Heart left ventricle (tissue), 13 donors: ENCODE results near the gene COL27A1.

Experiments
- POLR2A ChIP-seq, 2 donors: fragments of 450-650 bp; IDR thresholded peaks; one replicate each; pipeline ENCODE4 v1.6.1; 2017; ENCODE audit warnings: antibody characterized with exemption in 2 of 2, mild to moderate bottlenecking in 2 of 2, moderate library complexity in 2 of 2
- TF ChIP-seq, protein P1 (sequence below), 12 donors: fragments of 200-600 bp; sonication (generic) in 4 of 12; IDR thresholded peaks; one replicate each; pipeline versions ENCODE4 v1.5.0 to v1.8.0; 2018 to 2022; ENCODE audit warnings: antibody characterized with exemption in 12 of 12, mild to moderate bottlenecking in 5 of 12
- donor health status: ischemic (EF 13 %, LVEDD 7.1; RV severe dilation, severe dysfunction).
- donor health status: DM: no; HTN: yes; CAD: no.
- donor health status: DM: no; HTN: no; CAD: no.
- donor health status: ischemic (EF 25% LVEDD 6.9; RV normal size, moderate dysfunction).
- donor health status: ischemic (EF 25% LVEDD 5.7; RV mildly dilated, moderate dysfunction).
- donor health status: ischemic (EF 35%, LVEDD 5.7; RV mildly dilated, moderate dysfunction).
- donor health status: nonischemic (EF 11% LVEDD 7.7; RV severe dilation, severe dysfunction).
- donor health status: DM: yes; HTN: yes; CAD: no.
- donor health status: PGD.
- donor health status: ischemic (EF 29% LVEDD 5.4; RV normal size, mild dysfunction).
- donor health status: nonischemic (EF 23%, LVEDD 6.1; RV moderate dilation, normal function).

DNA sequence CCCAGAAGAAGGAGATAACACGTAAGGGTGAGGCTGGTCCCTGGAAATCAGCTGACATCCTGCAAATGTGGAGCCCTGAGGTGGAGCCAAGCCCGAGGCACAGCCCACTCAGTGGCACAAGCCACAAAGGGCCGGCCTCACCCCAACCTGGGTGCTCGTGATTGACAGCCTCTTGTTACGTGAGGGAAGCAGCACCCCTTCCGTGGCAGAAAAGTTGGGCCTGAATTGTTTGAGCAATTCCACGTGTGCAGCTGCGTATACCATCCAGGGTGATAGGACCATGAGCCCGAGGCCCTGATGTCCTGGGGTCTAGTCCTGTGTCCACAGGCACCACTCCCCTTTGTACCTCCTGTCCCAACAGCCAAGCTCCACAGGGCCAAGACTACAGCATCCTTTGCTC lies 179.2 kb downstream of the COL27A1 start:
- TF ChIP-seq, protein P1, sequence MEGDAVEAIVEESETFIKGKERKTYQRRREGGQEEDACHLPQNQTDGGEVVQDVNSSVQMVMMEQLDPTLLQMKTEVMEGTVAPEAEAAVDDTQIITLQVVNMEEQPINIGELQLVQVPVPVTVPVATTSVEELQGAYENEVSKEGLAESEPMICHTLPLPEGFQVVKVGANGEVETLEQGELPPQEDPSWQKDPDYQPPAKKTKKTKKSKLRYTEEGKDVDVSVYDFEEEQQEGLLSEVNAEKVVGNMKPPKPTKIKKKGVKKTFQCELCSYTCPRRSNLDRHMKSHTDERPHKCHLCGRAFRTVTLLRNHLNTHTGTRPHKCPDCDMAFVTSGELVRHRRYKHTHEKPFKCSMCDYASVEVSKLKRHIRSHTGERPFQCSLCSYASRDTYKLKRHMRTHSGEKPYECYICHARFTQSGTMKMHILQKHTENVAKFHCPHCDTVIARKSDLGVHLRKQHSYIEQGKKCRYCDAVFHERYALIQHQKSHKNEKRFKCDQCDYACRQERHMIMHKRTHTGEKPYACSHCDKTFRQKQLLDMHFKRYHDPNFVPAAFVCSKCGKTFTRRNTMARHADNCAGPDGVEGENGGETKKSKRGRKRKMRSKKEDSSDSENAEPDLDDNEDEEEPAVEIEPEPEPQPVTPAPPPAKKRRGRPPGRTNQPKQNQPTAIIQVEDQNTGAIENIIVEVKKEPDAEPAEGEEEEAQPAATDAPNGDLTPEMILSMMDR (IDR thresholded peaks at IDR 0.05) = no peak
- no peak for TF ChIP-seq POLR2A (IDR thresholded peaks at IDR 0.05)
